Activated naive CD8-positive, alpha-beta T cell treated with anti-CD3 and anti-CD28 coated beads, Interleukin-2, amount 10 ng/mL, durations not matched to agents 7 days and 5 days (primary cell): ENCODE results near the gene SCFD1. TPM values are rescaled to one million over a fixed set of nuclear protein-coding genes. Genes with fewer than 3 reads are reported as not detected.
"Not testable (repeated sequence)": the region's sequence is repeated elsewhere in the genome, so short reads cannot be mapped to it uniquely, and the experiment has no call there.

Source experiments
- ATAC-seq: fragments of 150-1000 bp; cut with Tn5 transposase; one replicate; pipeline ENCODE4 v1.10.0; 2021; ENCODE audit warnings: low read depth, moderate library complexity
- POLR2A ChIA-PET: fragments of 350-600 bp; sonication (Branson Sonifier 250); formaldehyde crosslinking; loops from one replicate; lab custom pipeline; 2021; ENCODE audit warnings: antibody characterized with exemption; lab: Charles Lee
- DNase-seq: peaks from one replicate; pipeline ENCODE4 v3.0.0; 2021
- H3K27ac Mint-ChIP-seq: one replicate; pipeline ENCODE4 v1.8.0; 2022; ENCODE audit warnings: mild to moderate bottlenecking, mixed read lengths
- H3K27me3 Mint-ChIP-seq: one replicate; pipeline ENCODE4 v1.8.0; 2022; ENCODE audit warnings: mild to moderate bottlenecking, moderate library complexity, mixed read lengths
- H3K36me3 Mint-ChIP-seq: one replicate; pipeline ENCODE4 v1.8.0; 2021; ENCODE audit warnings: mild to moderate bottlenecking, mixed read lengths
- H3K4me1 Mint-ChIP-seq: one replicate; pipeline ENCODE4 v1.8.0; 2021; ENCODE audit warnings: mixed read lengths
- H3K4me3 Mint-ChIP-seq: one replicate; pipeline ENCODE4 v1.8.0; 2022; ENCODE audit warnings: mild to moderate bottlenecking, moderate library complexity, mixed read lengths
- H3K9me3 Mint-ChIP-seq: one replicate; pipeline ENCODE4 v1.8.0; 2021; ENCODE audit warnings: mixed read lengths
- total RNA-seq, 2 experiments: library from RNA; stranded (reverse); gene quantifications; one replicate each; pipeline ENCODE4 v1.2.3, GENCODE V29; 2021

Gene SCFD1
- total RNA-seq, 2 experiments from 2014 or later, result 52.3 to 60.9 TPM

DNA sequence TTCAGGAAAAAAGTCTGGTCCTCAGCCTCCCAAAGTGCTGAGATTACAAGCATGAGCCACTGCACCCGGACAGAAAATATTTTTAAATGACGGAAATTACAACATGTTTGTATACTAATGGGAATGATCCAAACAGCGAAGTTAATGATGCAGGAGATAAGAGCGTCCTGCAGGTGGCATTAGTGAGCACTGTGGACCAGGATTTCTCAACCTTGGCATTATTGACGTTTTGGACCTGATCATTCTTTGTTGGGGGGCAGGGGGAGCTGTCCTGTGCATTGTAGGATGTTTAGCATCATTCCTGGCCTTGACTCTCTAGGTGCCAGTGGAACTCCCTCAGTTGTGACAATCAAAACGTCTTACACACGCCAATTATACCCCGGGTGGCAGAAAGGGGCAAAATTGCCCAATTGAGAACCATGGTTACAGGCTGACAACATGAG lies 34.1 kb downstream of the SCFD1 start:
- POLR2A ChIA-PET, result no interaction called here
- Mint-ChIP-seq H3K4me3 (no peak overlapping the region), H3K4me1 (no peaks in the 10 kb centered on the region), H3K27ac (no peak overlapping the region), H3K27me3 (no peaks in the 10 kb centered on the region), H3K36me3 (peaks cover 7% of the 10 kb centered on the region), H3K9me3 (no peaks in the 10 kb centered on the region)
- DNase-seq (no peak), ATAC-seq (no peak)

DNA sequence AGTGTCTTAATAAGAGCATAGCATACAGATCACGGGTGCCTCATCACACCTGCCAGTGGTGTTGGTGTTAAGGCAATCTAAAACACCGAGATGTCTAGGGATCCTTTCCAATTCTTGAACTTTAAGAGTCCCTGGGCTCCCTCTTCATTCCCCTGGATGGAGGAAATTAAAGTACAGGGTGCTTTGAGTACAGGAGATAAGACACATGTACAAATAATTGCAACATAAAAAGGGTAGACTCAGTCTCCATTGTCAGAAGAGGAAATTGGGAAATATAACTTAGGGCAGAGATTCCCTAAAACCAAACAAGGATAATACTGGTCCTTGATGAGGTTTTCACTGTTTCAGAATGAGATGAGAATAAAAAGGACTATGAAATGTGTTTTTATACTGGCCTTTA lies 34.9 kb downstream of the SCFD1 start:
- Mint-ChIP-seq H3K27ac (no peak overlapping the region), H3K9me3 (no peaks in the 10 kb centered on the region), H3K27me3 (no peaks in the 10 kb centered on the region), H3K4me3 (no peak overlapping the region), H3K4me1 (no peaks in the 10 kb centered on the region), H3K36me3 (peaks cover 5% of the 10 kb centered on the region)
- ATAC-seq (no peak), DNase-seq (no peak)
- POLR2A ChIA-PET, result interaction anchor here (1.0 kb wide), 1 partner anchor 35 kb away, joined by 4 read pairs; the partner anchor contains the start of gene SCFD1

DNA sequence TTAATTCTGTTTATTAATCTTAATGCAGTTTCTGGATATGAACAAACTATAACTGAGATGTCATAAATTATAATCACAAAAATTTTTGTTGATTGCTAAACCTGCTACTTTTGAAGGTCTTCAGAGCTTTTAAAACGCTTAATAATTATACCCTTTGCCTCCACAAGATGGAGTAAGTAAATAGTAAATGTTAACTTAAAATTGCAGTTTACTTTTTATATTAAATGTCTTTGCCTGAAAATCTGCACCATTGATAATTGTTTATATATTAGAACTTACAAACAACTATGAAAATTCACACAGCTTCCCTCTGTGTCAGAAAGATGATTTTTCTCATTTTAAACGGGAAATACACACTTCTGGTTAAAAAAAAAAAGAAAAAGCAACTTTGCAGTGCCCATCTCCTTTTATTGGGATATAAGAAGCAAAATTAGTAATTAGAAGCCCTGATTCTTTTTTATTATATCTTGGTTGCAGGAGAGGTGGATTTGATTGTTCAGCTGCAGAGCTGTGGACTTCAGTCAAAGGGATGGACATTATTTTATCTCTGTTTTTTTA lies 35.6 kb downstream of the SCFD1 start:
- ATAC-seq (no peak), DNase-seq (no peak)
- POLR2A ChIA-PET, result interaction anchor here (1.0 kb wide), 1 partner anchor 35 kb away, joined by 4 read pairs; the partner anchor contains the start of gene SCFD1
- no peak overlapping the region for H3K27ac Mint-ChIP-seq
- H3K36me3 Mint-ChIP-seq, result peaks cover 9% of the 10 kb centered on the region
- no peak overlapping the region for H3K4me3 Mint-ChIP-seq
- no peaks in the 10 kb centered on the region for H3K27me3 Mint-ChIP-seq
- no peaks in the 10 kb centered on the region for H3K4me1 Mint-ChIP-seq
- H3K9me3 Mint-ChIP-seq, result no peaks in the 10 kb centered on the region

DNA sequence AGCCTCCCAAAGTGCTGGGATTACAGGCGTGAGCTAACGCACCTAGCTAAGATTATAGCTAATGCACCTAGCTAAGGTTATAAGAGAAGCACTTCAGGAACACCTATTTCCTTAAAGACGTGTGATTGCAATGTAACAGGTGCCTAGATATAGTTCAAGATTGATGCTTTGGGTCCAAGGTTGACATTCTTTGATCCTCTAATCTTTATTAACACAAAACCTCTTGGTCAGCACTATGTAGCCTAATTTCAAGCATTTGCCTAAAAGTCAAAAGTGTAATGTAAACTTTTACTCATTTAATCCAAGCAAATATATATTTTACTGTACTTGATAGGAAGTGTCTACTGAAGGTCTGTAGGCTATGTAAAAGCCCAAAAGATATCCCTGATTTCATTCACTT lies 36.5 kb downstream of the SCFD1 start:
- ATAC-seq (no peak), DNase-seq (no peak)
- Mint-ChIP-seq H3K27me3 (no peaks in the 10 kb centered on the region), H3K27ac (no peak overlapping the region), H3K36me3 (peaks cover 12% of the 10 kb centered on the region), H3K9me3 (no peaks in the 10 kb centered on the region), H3K4me3 (no peak overlapping the region), H3K4me1 (no peaks in the 10 kb centered on the region)
- POLR2A ChIA-PET, result no interaction called here

DNA sequence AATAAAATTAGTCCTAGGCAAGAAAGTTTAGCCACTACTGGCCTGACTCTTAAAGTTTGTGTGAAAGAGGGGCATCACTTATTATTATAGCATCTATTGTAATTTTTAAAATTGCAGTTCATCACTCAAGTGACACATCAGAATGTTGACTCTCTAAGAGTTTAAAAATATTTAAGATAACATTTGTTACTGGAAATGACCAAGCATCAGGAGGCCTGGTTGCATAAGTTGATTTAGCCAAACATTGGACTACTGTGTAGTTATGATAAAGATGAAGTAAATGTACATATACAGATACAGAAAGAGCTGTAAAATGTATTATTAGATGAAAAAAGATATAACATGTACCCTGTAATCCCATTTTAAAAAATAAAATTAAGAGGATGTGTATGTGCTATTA lies 47.5 kb downstream of the SCFD1 start:
- ATAC-seq, result no peak
- H3K4me1 Mint-ChIP-seq, result peaks cover 4% of the 10 kb centered on the region
- no peak overlapping the region for H3K27ac Mint-ChIP-seq
- H3K4me3 Mint-ChIP-seq, result no peak overlapping the region
- H3K9me3 Mint-ChIP-seq, result peaks cover under 1% of the 10 kb centered on the region
- H3K27me3 Mint-ChIP-seq, result no peaks in the 10 kb centered on the region
- no peak for DNase-seq
- POLR2A ChIA-PET, result no interaction called here
- H3K36me3 Mint-ChIP-seq, result peaks cover 32% of the 10 kb centered on the region

DNA sequence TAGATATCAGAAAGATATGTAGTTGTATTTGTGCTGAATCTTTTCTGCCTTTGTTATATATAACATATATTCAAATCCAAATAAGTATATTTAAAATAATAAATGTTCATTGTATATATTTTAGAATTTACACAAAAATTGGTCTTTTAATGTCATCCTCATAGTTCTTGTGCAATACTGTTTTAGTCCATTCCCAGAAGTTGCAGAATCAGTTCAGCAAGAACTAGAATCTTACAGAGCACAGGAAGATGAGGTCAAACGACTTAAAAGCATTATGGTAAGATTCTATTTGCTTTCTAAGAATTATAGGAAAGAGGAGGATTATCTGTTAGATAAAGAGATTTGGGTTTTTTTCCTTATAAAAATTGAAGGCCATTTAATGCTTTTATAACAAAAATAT lies 51.0 kb downstream of the SCFD1 start:
- H3K4me3 Mint-ChIP-seq, result no peak overlapping the region
- no peaks in the 10 kb centered on the region for H3K27me3 Mint-ChIP-seq
- no peaks in the 10 kb centered on the region for H3K9me3 Mint-ChIP-seq
- H3K36me3 Mint-ChIP-seq, result peaks cover 24% of the 10 kb centered on the region
- H3K4me1 Mint-ChIP-seq, result peaks cover 4% of the 10 kb centered on the region
- no peak for ATAC-seq
- no peak for DNase-seq
- H3K27ac Mint-ChIP-seq, result no peak overlapping the region
- POLR2A ChIA-PET, result no interaction called here

DNA sequence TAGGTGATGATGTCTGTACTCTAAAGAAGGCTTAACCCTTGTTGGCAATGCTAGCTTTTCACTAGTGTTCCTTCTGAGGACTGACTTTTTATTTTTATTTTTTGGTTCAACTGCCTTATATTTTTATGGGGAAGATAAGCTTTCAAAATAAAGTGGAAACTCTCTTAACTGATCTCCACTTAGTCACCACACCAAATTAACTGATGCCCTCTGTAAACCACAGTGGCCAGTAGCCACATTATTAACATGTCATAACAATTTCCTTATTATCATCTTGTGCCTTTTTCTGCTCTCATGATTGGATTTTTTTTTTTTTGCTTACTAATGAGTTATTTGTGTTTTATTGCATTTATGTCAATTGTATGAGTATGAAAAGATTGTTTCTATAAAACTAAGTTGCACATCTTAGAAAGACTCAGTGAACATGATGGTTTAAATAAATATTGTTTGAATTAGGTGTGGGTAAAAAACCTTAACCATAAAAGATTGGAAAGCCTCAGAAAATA lies 56.9 kb downstream of the SCFD1 start:
- Mint-ChIP-seq H3K36me3 (peaks cover 20% of the 10 kb centered on the region), H3K27me3 (no peaks in the 10 kb centered on the region), H3K27ac (no peak overlapping the region), H3K9me3 (no peaks in the 10 kb centered on the region), H3K4me1 (peaks cover 4% of the 10 kb centered on the region), H3K4me3 (no peak overlapping the region)
- POLR2A ChIA-PET, result no interaction called here
- ATAC-seq, result no peak
- DNase-seq, result no peak

DNA sequence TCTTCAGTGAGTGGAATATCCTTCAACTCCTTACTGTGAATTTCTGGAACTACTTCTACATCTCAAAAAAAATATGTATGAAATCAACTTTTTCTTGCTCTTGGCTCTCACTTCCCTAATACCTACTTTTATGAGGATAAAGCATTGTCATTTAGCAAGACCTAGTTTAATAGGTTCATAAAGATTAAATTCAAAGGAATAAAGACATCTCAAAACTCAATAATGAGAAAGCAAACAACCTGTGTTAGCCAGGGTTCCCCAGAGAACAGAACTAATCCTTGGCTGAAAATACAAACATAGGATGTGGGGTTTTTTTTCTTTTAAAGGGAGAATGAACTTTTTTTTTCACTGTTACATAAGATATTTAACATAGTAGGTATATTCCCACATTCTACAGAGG lies 57.9 kb downstream of the SCFD1 start:
- ATAC-seq (no peak), DNase-seq (no peak)
- Mint-ChIP-seq H3K27ac (no peak overlapping the region), H3K36me3 (peaks cover 23% of the 10 kb centered on the region), H3K9me3 (no peaks in the 10 kb centered on the region), H3K4me3 (no peak overlapping the region), H3K27me3 (no peaks in the 10 kb centered on the region), H3K4me1 (peaks cover 4% of the 10 kb centered on the region)
- POLR2A ChIA-PET, result no interaction called here

DNA sequence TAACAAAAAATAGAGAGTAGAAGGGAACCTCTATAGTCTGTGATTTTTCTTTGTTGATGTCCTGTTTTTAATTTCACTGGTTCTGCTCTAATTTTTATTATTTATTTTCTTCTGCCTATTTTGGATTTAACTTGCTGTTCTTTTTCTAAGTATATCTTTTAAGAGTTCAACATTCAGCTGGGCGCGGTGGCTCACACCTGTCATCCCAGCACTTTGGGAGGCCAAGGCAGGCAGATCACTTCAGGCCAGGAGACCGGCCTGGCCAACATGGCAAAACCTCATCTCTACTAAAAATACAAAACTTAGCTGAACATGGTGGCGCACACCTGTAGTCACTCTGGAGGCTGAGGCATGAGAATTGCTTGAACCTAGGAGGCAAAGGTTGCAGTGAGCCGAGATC lies 58.7 kb downstream of the SCFD1 start:
- H3K4me3 Mint-ChIP-seq, DNase-seq, POLR2A ChIA-PET, H3K9me3 Mint-ChIP-seq, H3K27me3 Mint-ChIP-seq, H3K27ac Mint-ChIP-seq, H3K4me1 Mint-ChIP-seq, ATAC-seq: not testable (repeated sequence)
- H3K36me3 Mint-ChIP-seq, result peaks cover 21% of the 10 kb centered on the region

DNA sequence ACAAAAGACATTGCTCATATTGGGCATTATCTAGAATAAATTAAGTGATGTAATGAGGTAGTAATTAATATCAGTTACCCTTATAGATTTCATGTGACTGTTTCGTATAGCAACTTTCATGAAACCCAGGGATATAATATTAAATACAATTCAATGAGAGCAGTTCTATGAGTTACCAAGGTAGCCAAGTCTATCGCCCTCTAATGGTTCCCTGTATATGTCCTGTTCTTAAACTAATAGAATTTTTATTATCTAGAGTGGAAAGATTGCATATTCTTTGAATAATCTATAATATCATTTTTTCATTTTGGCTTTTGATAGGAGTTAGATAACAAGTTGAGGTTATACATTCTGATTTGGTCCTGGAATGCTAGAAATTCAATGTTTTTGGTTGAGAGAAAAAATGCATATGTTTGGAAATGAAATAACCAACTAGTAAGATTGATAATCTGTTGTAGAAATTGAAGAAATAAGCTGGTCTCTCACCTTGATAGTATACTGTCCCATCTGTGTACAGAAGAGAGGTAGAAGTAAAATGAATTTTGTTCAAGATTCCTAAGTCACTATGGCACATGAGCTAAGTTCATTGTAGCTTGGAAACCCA lies 59.7 kb downstream of the SCFD1 start:
- H3K4me3 Mint-ChIP-seq, result no peak overlapping the region
- DNase-seq (no peak), ATAC-seq (no peak)
- POLR2A ChIA-PET, result no interaction called here
- H3K27me3 Mint-ChIP-seq, result no peaks in the 10 kb centered on the region
- no peaks in the 10 kb centered on the region for H3K9me3 Mint-ChIP-seq
- H3K36me3 Mint-ChIP-seq, result peaks cover 18% of the 10 kb centered on the region
- no peak overlapping the region for H3K27ac Mint-ChIP-seq
- H3K4me1 Mint-ChIP-seq, result peaks cover 4% of the 10 kb centered on the region

DNA sequence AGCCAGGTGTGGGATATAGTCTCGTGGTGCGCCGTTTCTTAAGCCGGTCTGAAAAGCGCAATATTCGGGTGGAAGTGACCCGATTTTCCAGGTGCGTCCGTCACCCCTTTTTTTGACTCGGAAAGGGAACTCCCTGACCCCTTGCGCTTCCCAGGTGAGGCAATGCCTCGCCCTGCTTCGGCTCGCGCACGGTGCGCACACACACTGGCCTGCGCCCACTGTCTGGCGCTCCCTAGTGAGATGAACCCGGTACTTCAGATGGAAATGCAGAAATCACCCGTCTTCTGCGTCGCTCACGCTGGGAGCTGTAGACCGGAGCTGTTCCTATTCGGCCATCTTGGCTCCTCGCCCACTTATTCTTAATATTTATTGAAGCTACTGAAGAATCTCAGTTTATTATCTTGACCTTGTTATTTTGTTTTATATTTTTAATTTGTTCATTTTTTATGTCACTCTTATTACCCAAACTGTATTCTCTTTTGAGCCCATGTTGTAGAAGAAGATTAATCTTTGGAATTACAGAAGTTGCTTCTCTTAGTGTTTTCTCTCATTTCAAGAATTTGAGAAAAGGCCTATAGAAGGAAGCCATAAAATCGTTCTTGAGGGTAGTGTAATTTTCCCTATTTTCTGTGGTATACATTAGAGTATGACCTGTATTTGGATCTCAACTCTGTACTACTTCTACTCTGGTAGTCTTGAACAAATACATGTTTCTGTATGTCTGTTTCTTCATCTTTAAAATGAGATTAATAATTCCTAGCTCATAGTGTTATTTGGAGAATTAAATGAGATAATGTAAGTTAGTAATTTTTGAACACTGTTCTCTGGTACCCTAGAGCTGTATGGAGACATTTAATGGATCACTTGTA lies 68.6 kb downstream of the SCFD1 start:
- peak overlapping the region; percentile 73 for H3K27ac Mint-ChIP-seq
- H3K4me3 Mint-ChIP-seq, result peak overlapping the region; percentile 48
- H3K36me3 Mint-ChIP-seq, H3K9me3 Mint-ChIP-seq, ATAC-seq, POLR2A ChIA-PET, H3K4me1 Mint-ChIP-seq, H3K27me3 Mint-ChIP-seq: not testable (repeated sequence)
- peak; percentile 49 for DNase-seq

DNA sequence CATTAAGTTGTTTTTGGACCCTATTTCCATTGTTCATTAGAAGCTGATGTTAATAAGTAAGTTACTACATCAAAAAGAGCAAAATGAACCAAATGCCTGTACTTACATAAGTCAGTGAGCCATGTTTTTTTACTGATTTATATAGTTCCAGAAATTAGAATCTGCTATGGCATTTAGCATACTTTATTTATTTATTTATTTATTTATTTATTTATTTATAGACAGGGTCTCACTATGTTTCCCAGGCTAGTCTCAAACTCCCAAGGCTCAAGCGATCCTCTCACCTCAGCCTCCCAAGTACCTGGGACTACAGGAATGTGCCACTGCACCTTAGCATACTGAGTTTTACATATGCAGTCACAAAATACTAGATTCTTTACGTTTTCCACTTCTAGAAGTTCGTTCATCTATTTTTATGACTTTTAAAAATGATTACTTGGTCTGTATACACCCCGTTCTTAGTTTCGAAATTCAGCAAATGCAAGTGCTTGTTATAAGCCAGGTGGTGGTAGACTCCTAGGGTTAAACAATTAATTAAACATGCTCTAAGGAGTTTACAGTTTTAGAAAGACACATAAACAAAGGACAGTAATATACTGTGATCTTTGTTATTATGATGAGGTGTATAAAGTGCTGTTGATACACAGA lies 69.8 kb downstream of the SCFD1 start:
- Mint-ChIP-seq H3K9me3 (no peaks in the 10 kb centered on the region), H3K36me3 (peaks cover 11% of the 10 kb centered on the region), H3K27ac (peak overlapping the region; percentile 34), H3K4me1 (peaks cover 3% of the 10 kb centered on the region), H3K4me3 (peak overlapping the region; percentile 48), H3K27me3 (no peaks in the 10 kb centered on the region)
- ATAC-seq (no peak), DNase-seq (no peak)
- POLR2A ChIA-PET, result no interaction called here

DNA sequence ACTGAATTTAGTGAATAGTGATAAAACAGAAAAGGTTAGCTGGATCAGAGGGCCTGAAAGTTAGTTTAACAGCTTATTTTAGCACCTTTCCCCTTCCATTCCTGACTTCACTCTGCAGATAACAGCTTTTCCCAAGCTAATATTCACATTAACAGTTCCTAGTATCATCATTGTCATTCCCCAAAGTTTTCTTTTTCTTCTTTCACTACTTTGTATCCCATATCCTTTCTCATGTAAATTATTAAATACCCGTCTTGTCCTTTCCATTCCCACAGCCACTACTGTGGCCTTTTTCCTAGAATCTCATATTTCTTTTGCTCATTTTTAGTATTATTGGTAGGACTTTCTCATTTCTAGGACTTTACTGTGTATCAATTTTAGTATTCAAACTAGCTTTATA lies 70.5 kb downstream of the SCFD1 start:
- no peaks in the 10 kb centered on the region for H3K9me3 Mint-ChIP-seq
- peaks cover 13% of the 10 kb centered on the region for H3K36me3 Mint-ChIP-seq
- no peak overlapping the region for H3K27ac Mint-ChIP-seq
- no peaks in the 10 kb centered on the region for H3K27me3 Mint-ChIP-seq
- ATAC-seq, result no peak
- no peak for DNase-seq
- POLR2A ChIA-PET, result no interaction called here
- no peak overlapping the region for H3K4me3 Mint-ChIP-seq
- H3K4me1 Mint-ChIP-seq, result peaks cover 3% of the 10 kb centered on the region
